HepG2 (cell line): ENCODE data around the gene AP4S1. TPM values are rescaled to one million over a fixed set of nuclear protein-coding genes. Genes with fewer than 3 reads are reported as not detected.

Experiments
- CBX5 ChIP-seq: sonication (generic); formaldehyde crosslinking; IDR thresholded peaks from 2 replicates; pipeline ENCODE4 v1.4.0; 2020; ENCODE audit warnings: missing genetic modification reagents, borderline replicate concordance
- CREB3 ChIP-seq: sonication (generic); formaldehyde crosslinking; IDR thresholded peaks from 2 replicates; pipeline ENCODE4 v1.5.0; 2020; ENCODE audit warnings: missing genetic modification reagents
- GABPB1 ChIP-seq: IDR thresholded peaks from 2 replicates; pipeline ENCODE4 v1.6.1; 2016; ENCODE audit warnings: mild to moderate bottlenecking, missing genetic modification reagents, moderate library complexity, missing compliant biosample characterization
- GFI1 ChIP-seq: sonication (generic); formaldehyde crosslinking; IDR thresholded peaks from 2 replicates; pipeline ENCODE4 v1.5.0; 2020; ENCODE audit warnings: missing genetic modification reagents, mild to moderate bottlenecking, borderline replicate concordance
- HMGXB4 ChIP-seq, 2 experiments: sonication (generic) in 1 of 2; formaldehyde crosslinking in 1 of 2; IDR thresholded peaks; 2 replicates each; pipeline versions ENCODE4 v1.4.0 to v1.6.1; 2018 to 2020; ENCODE audit warnings: missing genetic modification reagents in 2 of 2, borderline replicate concordance in 1 of 2, low read depth in 1 of 2, mild to moderate bottlenecking in 1 of 2, missing biosample characterization in 1 of 2
- HNF1B ChIP-seq: sonication (generic); formaldehyde crosslinking; IDR thresholded peaks from 2 replicates; pipeline ENCODE4 v1.5.1; 2020; ENCODE audit warnings: mild to moderate bottlenecking, moderate library complexity, missing genetic modification reagents
- MIXL1 ChIP-seq: IDR thresholded peaks from 2 replicates; pipeline ENCODE4 v1.6.1; 2016
- MLXIP ChIP-seq: sonication (generic); formaldehyde crosslinking; IDR thresholded peaks from 2 replicates; pipeline ENCODE4 v1.9.0; 2021; ENCODE audit warnings: missing genetic modification reagents, borderline replicate concordance
- NR2F2 ChIP-seq: IDR thresholded peaks from 2 replicates; pipeline ENCODE4 v1.6.1; 2012; ENCODE audit warnings: low read depth, inconsistent platforms, borderline replicate concordance
- RXRB ChIP-seq: IDR thresholded peaks from 2 replicates; pipeline ENCODE4 v1.6.1; 2016; ENCODE audit warnings: borderline replicate concordance, missing genetic modification reagents, missing compliant biosample characterization
- ZBTB43 ChIP-seq: sonication (generic); formaldehyde crosslinking; conservative IDR thresholded peaks from 2 replicates; pipeline ENCODE4 v1.4.0; 2020; ENCODE audit warnings: missing genetic modification reagents
- ZNF205 ChIP-seq: IDR thresholded peaks from 2 replicates; pipeline ENCODE4 v1.6.1; 2018; ENCODE audit warnings: missing biosample characterization, missing genetic modification reagents
- polyA plus RNA-seq, 8 experiments: library from polyadenylated mRNA; depleted of rRNA in 3 of 8; stranded (reverse) in 7 of 8; unstranded in 1 of 8; fragments of >200 nt; fragmentation: Illumina TruSeq in 4 of 8; extraction: Trizol in 4 of 8; gene quantifications; 2 replicates each; pipeline versions ENCODE4 v1.2.1 to v1.2.3, GENCODE V29; 2011 to 2016; ENCODE audit warnings: low read depth in 4 of 8, missing spikeins in 1 of 8, mixed read lengths in 1 of 8; ENCODE audit not compliant: insufficient read depth in 1 of 8
- total RNA-seq, 5 experiments: library from RNA; depleted of rRNA; stranded (reverse); fragments of >200 nt; fragmentation: Illumina TruSeq; extraction: Trizol; gene quantifications; 2 replicates each; pipeline ENCODE4 v1.2.3, GENCODE V29; 2016; ENCODE audit warnings: low read depth in 1 of 5

Gene AP4S1
- total and polyA plus RNA-seq, 2 of the 13 experiments (the other 11 are each of a cell fraction or from before 2014, with no cell fraction given) = 3.9 to 21.1 TPM

GRCh38 chr14:30980106-30980704 is 45.2 kb upstream of the AP4S1 start (continued):
- TF ChIP-seq MLXIP (CRISPR knock-in tag) = 0 out of 2 replicates have a peak, but pooled peaks have one; percentile 27
- TF ChIP-seq HNF1B (CRISPR knock-in tag) = 0 out of 2 replicates have a peak, but pooled peaks have one; percentile 44
- peak; percentile 35; the same call in 1 of the 2 replicates for TF ChIP-seq RXRB (CRISPR knock-in tag)
- peak; percentile 66; the same call in 1 of the 2 replicates for TF ChIP-seq ZNF205
- TF ChIP-seq MIXL1 (CRISPR knock-in tag) = peak; percentile 57; the same call in 1 of the 2 replicates
- TF ChIP-seq CREB3 (CRISPR knock-in tag) = peak; percentile 14; the same call in 1 of the 2 replicates
- TF ChIP-seq GABPB1 (CRISPR knock-in tag) = peak; percentile 9; the same call in 1 of the 2 replicates
- 0 out of 2 replicates have a peak, but pooled peaks have one; percentile 23 for TF ChIP-seq NR2F2
- peak; percentile 43 for TF ChIP-seq CBX5 (CRISPR knock-in tag)
- TF ChIP-seq GFI1 = peak; percentile 66; the same call in 1 of the 2 replicates
- TF ChIP-seq HMGXB4 (CRISPR knock-in tag; IDR thresholded peaks at IDR 0.05; ENCODE audit: borderline replicate concordance in 1 of 2, low read depth in 1 of 2) = peak in 1 of 2 experiments; percentile 58; a peak in 2 of 4 replicates
- 0 out of 2 replicates have a peak, but pooled peaks have one; percentile 35 for TF ChIP-seq ZBTB43 (CRISPR knock-in tag)
